HG03378 (cell line): ENCODE data around the gene PCDHGA5.
"Not testable (repeated sequence)": the region's sequence is repeated elsewhere in the genome, so short reads cannot be mapped to it uniquely, and the experiment has no call there.

Experiments used
- ATAC-seq: cut with Tn5 transposase; IDR thresholded peaks from one replicate; pipeline ENCODE4 v1.9.1; 2021; ENCODE audit warnings: mild to moderate bottlenecking, moderate library complexity; ENCODE audit not compliant: unreplicated experiment

Gene PCDHGA5

GRCh38 chr5:141412854-141413539 lies 49.0 kb downstream of the PCDHGA5 start, which contains the start of gene PCDHGA10:
PCDHGA10 (plus strand) TSS chr5:141412987; CDS start chr5:141413176, 189 bp downstream.
- ATAC-seq = peak; percentile 70

- no peak for ATAC-seq
These were observed 49.6 kb downstream of the PCDHGA5 start for GRCh38 chr5:141413540-141414069.

DNA sequence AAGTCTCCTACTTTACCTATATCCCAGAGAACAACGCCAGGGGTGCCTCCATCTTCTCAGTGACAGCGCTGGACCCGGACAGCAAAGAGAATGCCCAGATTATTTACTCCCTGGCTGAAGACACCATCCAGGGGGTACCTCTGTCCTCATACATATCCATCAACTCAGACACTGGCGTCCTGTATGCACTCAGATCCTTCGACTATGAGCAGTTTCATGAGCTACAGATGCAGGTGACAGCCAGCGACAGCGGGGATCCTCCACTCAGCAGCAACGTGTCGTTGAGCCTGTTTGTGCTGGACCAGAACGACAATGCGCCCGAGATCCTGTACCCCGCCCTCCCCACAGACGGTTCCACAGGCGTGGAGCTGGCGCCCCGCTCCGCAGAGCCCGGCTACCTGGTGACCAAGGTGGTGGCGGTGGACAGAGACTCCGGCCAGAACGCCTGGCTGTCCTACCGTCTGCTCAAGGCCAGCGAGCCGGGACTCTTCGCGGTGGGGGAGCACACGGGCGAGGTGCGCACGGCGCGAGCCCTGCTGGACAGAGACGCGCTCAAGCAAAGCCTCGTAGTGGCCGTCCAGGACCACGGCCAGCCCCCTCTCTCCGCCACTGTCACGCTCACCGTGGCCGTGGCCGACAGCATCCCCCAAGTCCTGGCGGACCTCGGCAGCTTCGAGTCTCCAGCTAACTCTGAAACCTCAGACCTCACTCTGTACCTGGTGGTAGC lies 50.7 kb downstream of the PCDHGA5 start:
- ATAC-seq = not testable (repeated sequence)

GRCh38 chr5:141415275-141415618 lies 51.3 kb downstream of the PCDHGA5 start:
- not testable (repeated sequence) for ATAC-seq
